GM12892 (cell line): ENCODE results near the gene NAP1L4.

Experiments used
- POLR2A ChIP-seq: IDR thresholded peaks from 2 replicates; pipeline ENCODE4 v1.6.1; 2011; ENCODE audit warnings: low read depth, low read length, control low read depth
- TAF1 ChIP-seq: IDR thresholded peaks from 2 replicates; pipeline ENCODE4 v1.6.1; 2011; ENCODE audit warnings: low read depth, mild to moderate bottlenecking, control low read depth, low read length, borderline replicate concordance

DNA sequence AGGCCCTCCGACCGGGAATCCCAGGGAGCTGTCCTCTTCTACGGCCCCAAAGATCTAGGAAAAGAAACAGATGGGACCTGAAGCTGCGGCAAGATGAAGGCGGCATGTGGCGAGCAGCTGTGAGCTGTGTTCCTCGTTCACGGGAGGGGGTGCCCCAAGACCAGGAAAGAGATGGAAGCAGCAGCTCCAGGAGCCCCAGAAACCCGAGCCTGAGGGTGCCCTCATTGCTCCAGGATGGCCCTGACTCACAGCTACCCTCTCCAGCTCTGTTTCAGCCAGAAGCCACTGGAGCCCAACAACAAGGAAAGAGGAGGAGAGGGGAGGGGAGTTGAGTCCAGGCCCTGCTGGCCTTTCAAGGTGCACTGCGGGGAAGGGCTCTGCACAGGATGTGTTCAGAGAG is 23.7 kb upstream of the NAP1L4 start:
- TF ChIP-seq POLR2A = no peak
- no peak for TF ChIP-seq TAF1
